Upper lobe of right lung (tissue), 1 donor: ENCODE results near the gene MGAT5B. TPM values are rescaled to one million over a fixed set of nuclear protein-coding genes. Genes with fewer than 3 reads are reported as not detected.

Experiments
- ATAC-seq: fragments of 200-7000 bp; cut with Tn5 transposase; one replicate; pipeline ENCODE4 v1.9.1; 2020; ENCODE audit warnings: mild to moderate bottlenecking, moderate library complexity
- DNase-seq: peaks from one replicate; pipeline ENCODE4 v3.0.0-alpha.2; 2020
- H3K27ac ChIP-seq: fragments of 200-600 bp; one replicate; pipeline ENCODE4 v1.8.0; 2022
- H3K27me3 ChIP-seq: fragments of 200-600 bp; one replicate; pipeline ENCODE4 v1.8.0; 2022; ENCODE audit warnings: mild to moderate bottlenecking
- H3K36me3 ChIP-seq: fragments of 200-600 bp; one replicate; pipeline ENCODE4 v1.8.0; 2022
- H3K4me1 ChIP-seq: fragments of 200-600 bp; one replicate; pipeline ENCODE4 v1.8.0; 2022
- H3K4me3 ChIP-seq: fragments of 200-600 bp; one replicate; pipeline ENCODE4 v1.8.0; 2022; ENCODE audit warnings: mild to moderate bottlenecking
- H3K9me3 ChIP-seq: fragments of 200-600 bp; one replicate; pipeline ENCODE4 v1.8.0; 2022
- CTCF ChIP-seq: fragments of 200-600 bp; IDR thresholded peaks from one replicate; pipeline ENCODE4 v1.8.0; 2022; ENCODE audit warnings: antibody characterized with exemption
- intact Hi-C: fragments of 100-400 bp; cut with DNase I; formaldehyde crosslinking; loops from one replicate; pipeline ENCODE4 v1.11.0; 2022
- total RNA-seq: library from RNA; stranded (reverse); fragmentation: NEBNext Ultra II Directional; extraction: Animal tissue kit (Norgen Biotek cat#: 25700); gene quantifications from one replicate; pipeline ENCODE4 v1.2.1, GENCODE V29; 2021
- donor health status: DM: no; HTN: yes; CAD: no; lungs with severe emphysema.

The MGAT5B gene
- total RNA-seq, 1 donor from 2014 or later, result 2.0 TPM

- Histone ChIP-seq H3K36me3 (no peaks in the 10 kb centered on the region), H3K9me3 (no peaks in the 10 kb centered on the region), H3K4me3 (no peak overlapping the region), H3K27me3 (peaks cover 5% of the 10 kb centered on the region), H3K4me1 (no peaks in the 10 kb centered on the region), H3K27ac (no peak overlapping the region)
- no peak for ATAC-seq
- intact Hi-C loops, result no loop called here
- TF ChIP-seq CTCF, result no peak
- no peak for DNase-seq
These were observed 35.9 kb downstream of the MGAT5B start for GRCh38 chr17:76904116-76904515.

- H3K36me3 ChIP-seq, result no peaks in the 10 kb centered on the region
- no peak overlapping the region for H3K27ac ChIP-seq
- ATAC-seq (no peak), DNase-seq (no peak)
- peaks cover 5% of the 10 kb centered on the region for H3K27me3 ChIP-seq
- H3K4me1 ChIP-seq, result no peaks in the 10 kb centered on the region
- no peak overlapping the region for H3K4me3 ChIP-seq
- no peak for TF ChIP-seq CTCF
- no peaks in the 10 kb centered on the region for H3K9me3 ChIP-seq
- intact Hi-C loops, result no loop called here
These were observed 36.8 kb downstream of the MGAT5B start for GRCh38 chr17:76905036-76905435.

DNA sequence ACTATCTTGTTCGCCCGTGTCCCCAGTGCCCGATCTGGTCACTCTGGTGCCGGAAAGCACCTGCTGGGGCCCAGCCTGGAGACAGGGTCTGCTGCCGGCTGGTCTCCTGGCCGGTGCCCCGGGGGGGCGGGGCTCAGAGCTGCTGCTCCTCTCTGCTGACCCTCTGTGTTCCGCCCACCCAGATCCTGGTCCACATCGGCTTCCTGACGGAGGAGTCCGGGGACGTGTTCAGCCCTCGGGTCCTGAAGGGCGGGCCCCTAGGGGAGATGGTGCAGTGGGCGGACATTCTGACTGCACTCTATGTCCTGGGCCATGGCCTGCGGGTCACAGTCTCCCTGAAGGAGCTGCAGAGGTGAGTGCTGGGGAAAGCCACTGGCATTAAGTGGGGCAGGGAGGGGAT is 37.6 kb downstream of the MGAT5B start:
- H3K4me1 ChIP-seq, result no peaks in the 10 kb centered on the region
- no peak for TF ChIP-seq CTCF
- H3K9me3 ChIP-seq, result no peaks in the 10 kb centered on the region
- H3K36me3 ChIP-seq, result no peaks in the 10 kb centered on the region
- ATAC-seq (no peak), DNase-seq (no peak)
- H3K27ac ChIP-seq, result no peak overlapping the region
- H3K4me3 ChIP-seq, result no peak overlapping the region
- H3K27me3 ChIP-seq, result peaks cover 5% of the 10 kb centered on the region
- intact Hi-C loops, result no loop called here

GRCh38 chr17:76906463-76906862 is 38.3 kb downstream of the MGAT5B start:
- no peak for TF ChIP-seq CTCF
- intact Hi-C loops, result no loop called here
- ATAC-seq (no peak), DNase-seq (no peak)
- peaks cover 5% of the 10 kb centered on the region for H3K27me3 ChIP-seq
- no peak overlapping the region for H3K4me3 ChIP-seq
- no peaks in the 10 kb centered on the region for H3K9me3 ChIP-seq
- no peaks in the 10 kb centered on the region for H3K4me1 ChIP-seq
- no peak overlapping the region for H3K27ac ChIP-seq
- no peaks in the 10 kb centered on the region for H3K36me3 ChIP-seq

DNA sequence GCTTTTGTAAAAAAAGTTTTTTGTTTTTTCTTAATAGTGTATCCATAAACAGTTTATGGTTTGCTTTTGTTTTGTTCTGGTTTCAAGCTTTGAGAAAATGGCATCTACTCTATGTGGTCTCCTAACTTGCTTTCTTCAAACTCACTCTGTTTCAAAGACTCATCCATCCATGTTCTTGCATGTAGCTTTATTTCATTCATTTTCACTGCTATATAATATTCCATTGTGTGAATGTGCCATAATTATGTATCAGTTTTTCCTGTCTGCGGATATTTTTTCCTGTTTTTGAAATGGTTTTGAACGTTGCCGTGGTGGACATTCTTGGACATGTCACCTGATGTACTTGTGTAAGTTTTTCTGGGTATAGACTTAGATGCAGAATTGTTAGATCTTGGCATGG is 39.1 kb downstream of the MGAT5B start:
- DNase-seq (no peak), ATAC-seq (no peak)
- Histone ChIP-seq H3K4me3 (no peak overlapping the region), H3K27ac (no peak overlapping the region), H3K9me3 (no peaks in the 10 kb centered on the region), H3K27me3 (peaks cover 5% of the 10 kb centered on the region), H3K36me3 (no peaks in the 10 kb centered on the region), H3K4me1 (no peaks in the 10 kb centered on the region)
- no peak for TF ChIP-seq CTCF
- intact Hi-C loops, result no loop called here
